Prostate gland (tissue), 2 donors: Measurements from ENCODE around the gene ADAMTS17.

Source experiments
- POLR2A ChIP-seq: fragments of 450-650 bp; IDR thresholded peaks from one replicate; pipeline ENCODE4 v1.6.1; 2016; ENCODE audit warnings: antibody characterized with exemption, mild to moderate bottlenecking
- POLR2AphosphoS5 ChIP-seq: sonication (generic); formaldehyde crosslinking; IDR thresholded peaks from one replicate; pipeline ENCODE4 v1.6.1; 2017; ENCODE audit warnings: antibody characterized with exemption
- TF ChIP-seq, protein P1 (sequence below), 4 experiments: fragments of 200-600 bp in 2 of 4; fragments of 450-650 bp in 2 of 4; sonication (generic) in 2 of 4; IDR thresholded peaks; 1 replicate in 3 of 4; 2 replicates in 1 of 4; pipeline ENCODE4 v1.5.1; 2016 to 2019; ENCODE audit warnings: antibody characterized with exemption in 4 of 4, mild to moderate bottlenecking in 2 of 4, moderate library complexity in 2 of 4

- TF ChIP-seq, protein P1, sequence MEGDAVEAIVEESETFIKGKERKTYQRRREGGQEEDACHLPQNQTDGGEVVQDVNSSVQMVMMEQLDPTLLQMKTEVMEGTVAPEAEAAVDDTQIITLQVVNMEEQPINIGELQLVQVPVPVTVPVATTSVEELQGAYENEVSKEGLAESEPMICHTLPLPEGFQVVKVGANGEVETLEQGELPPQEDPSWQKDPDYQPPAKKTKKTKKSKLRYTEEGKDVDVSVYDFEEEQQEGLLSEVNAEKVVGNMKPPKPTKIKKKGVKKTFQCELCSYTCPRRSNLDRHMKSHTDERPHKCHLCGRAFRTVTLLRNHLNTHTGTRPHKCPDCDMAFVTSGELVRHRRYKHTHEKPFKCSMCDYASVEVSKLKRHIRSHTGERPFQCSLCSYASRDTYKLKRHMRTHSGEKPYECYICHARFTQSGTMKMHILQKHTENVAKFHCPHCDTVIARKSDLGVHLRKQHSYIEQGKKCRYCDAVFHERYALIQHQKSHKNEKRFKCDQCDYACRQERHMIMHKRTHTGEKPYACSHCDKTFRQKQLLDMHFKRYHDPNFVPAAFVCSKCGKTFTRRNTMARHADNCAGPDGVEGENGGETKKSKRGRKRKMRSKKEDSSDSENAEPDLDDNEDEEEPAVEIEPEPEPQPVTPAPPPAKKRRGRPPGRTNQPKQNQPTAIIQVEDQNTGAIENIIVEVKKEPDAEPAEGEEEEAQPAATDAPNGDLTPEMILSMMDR (IDR thresholded peaks at IDR 0.05): no peak
- TF ChIP-seq POLR2AphosphoS5 (no peak), POLR2A (no peak)
Observed at GRCh38 chr15:100021653-100022052, 320.1 kb downstream of the ADAMTS17 start.
